IMR-90 (cell line): ENCODE data around the gene RAB31. TPM values are rescaled to one million over a fixed set of nuclear protein-coding genes. Genes with fewer than 3 reads are reported as not detected.

ENCODE experiments used
- ATAC-seq: fragments of 200-7000 bp; cut with Tn5 transposase; 2 replicates; pipeline ENCODE4 v1.9.1; 2020; ENCODE audit warnings: low read depth, mild to moderate bottlenecking, moderate library complexity
- BruUV-seq: library from RNA; stranded (reverse); fragments of 400-500 nt; replicated peaks from 2 replicates; lab custom pipeline; 2021; lab: Mats Ljungman, UMichigan
- CTCF ChIA-PET: fragments of 300-600 bp; formaldehyde crosslinking; extraction: SDS; loops from one replicate; lab custom pipeline; 2021; ENCODE audit warnings: antibody characterized with exemption; lab: Yijun Ruan, JAX
- POLR2A ChIA-PET: fragments of 300-600 bp; sonication (Branson Sonifier 250); formaldehyde crosslinking; loops from one replicate; lab custom pipeline; 2022; ENCODE audit warnings: antibody characterized with exemption; ENCODE audit not compliant: unreplicated experiment; lab: Charles Lee
- DNase-seq: peaks from one replicate; pipeline ENCODE4 v3.0.0; 2013
- H2AFZ ChIP-seq: replicated peaks from 2 replicates; pipeline ENCODE3; 2013; ENCODE audit warnings: low read length, mild to moderate bottlenecking; ENCODE audit not compliant: poor library complexity
- H2AK5ac ChIP-seq: 2 replicates; pipeline ENCODE4 v1.6.1; 2013; ENCODE audit warnings: low read depth, low read length, inconsistent platforms
- H2AK9ac ChIP-seq: replicated peaks from 2 replicates; pipeline ENCODE3; 2013; ENCODE audit warnings: mild to moderate bottlenecking, low read depth, low read length, moderate library complexity; ENCODE audit not compliant: poor library complexity
- H2BK120ac ChIP-seq: 2 replicates; pipeline ENCODE4 v1.6.1; 2013; ENCODE audit warnings: low read depth, low read length, inconsistent platforms
- H2BK15ac ChIP-seq: 3 replicates; pipeline ENCODE4 v1.6.1; 2013; ENCODE audit warnings: low read depth, low read length, inconsistent platforms
- H2BK20ac ChIP-seq: 2 replicates; pipeline ENCODE4 v1.6.1; 2013; ENCODE audit warnings: low read depth, mild to moderate bottlenecking, inconsistent platforms, low read length, moderate library complexity
- H2BK5ac ChIP-seq: 2 replicates; pipeline ENCODE4 v1.6.1; 2013; ENCODE audit warnings: mild to moderate bottlenecking, low read depth, low read length, inconsistent platforms; ENCODE audit not compliant: poor library complexity, severe bottlenecking
- H3K14ac ChIP-seq: replicated peaks from 2 replicates; pipeline ENCODE4 v1.6.1; 2013; ENCODE audit warnings: low read depth, low read length, inconsistent platforms
- H3K18ac ChIP-seq: 2 replicates; pipeline ENCODE4 v1.6.1; 2013; ENCODE audit warnings: low read depth, low read length, control low read depth
- H3K23ac ChIP-seq: 2 replicates; pipeline ENCODE4 v1.6.1; 2013; ENCODE audit warnings: low read depth, low read length, inconsistent platforms
- H3K27ac ChIP-seq: 2 replicates; pipeline ENCODE4 v1.5.1; 2013; ENCODE audit warnings: mild to moderate bottlenecking, control low read depth, low read length; ENCODE audit not compliant: insufficient read depth
- H3K27me3 ChIP-seq: 2 replicates; pipeline ENCODE4 v1.6.1; 2013; ENCODE audit warnings: low read length; ENCODE audit not compliant: control insufficient read depth, insufficient read depth
- H3K36me3 ChIP-seq: 2 replicates; pipeline ENCODE4 v1.6.1; 2013; ENCODE audit warnings: low read length, mixed read lengths; ENCODE audit not compliant: control insufficient read depth, insufficient read depth
- H3K4ac ChIP-seq: 2 replicates; pipeline ENCODE4 v1.6.1; 2013; ENCODE audit warnings: low read depth, low read length, inconsistent platforms
- H3K4me1 ChIP-seq: 2 replicates; pipeline ENCODE4 v1.6.1; 2013; ENCODE audit warnings: low read length, mixed read lengths; ENCODE audit not compliant: control insufficient read depth, insufficient read depth
- H3K4me2 ChIP-seq: 2 replicates; pipeline ENCODE4 v1.6.1; 2013; ENCODE audit warnings: low read depth, mild to moderate bottlenecking, control low read depth, low read length, moderate library complexity
- H3K4me3 ChIP-seq: 2 replicates; pipeline ENCODE4 v1.5.1; 2013; ENCODE audit warnings: low read depth, mild to moderate bottlenecking, control low read depth, low read length, moderate library complexity; ENCODE audit not compliant: insufficient read depth
- H3K56ac ChIP-seq: 2 replicates; pipeline ENCODE4 v1.6.1; 2013; ENCODE audit warnings: low read length, inconsistent platforms; ENCODE audit not compliant: insufficient read depth; ENCODE audit errors: extremely low read depth
- H3K79me1 ChIP-seq, 2 experiments: 2 replicates each; pipeline ENCODE4 v1.6.1; 2013; ENCODE audit warnings: low read length in 2 of 2, inconsistent platforms in 1 of 2, low read depth in 1 of 2
- H3K9ac ChIP-seq: 2 replicates; pipeline ENCODE4 v1.6.1; 2013; ENCODE audit warnings: low read depth, low read length, control low read depth
- H3K9me1 ChIP-seq: 2 replicates; pipeline ENCODE4 v1.6.1; 2013; ENCODE audit warnings: low read length, inconsistent platforms; ENCODE audit not compliant: insufficient read depth
- H3K9me3 ChIP-seq: 2 replicates; pipeline ENCODE4 v1.6.1; 2013; ENCODE audit warnings: low read length; ENCODE audit not compliant: control insufficient read depth, insufficient read depth
- H4K20me1 ChIP-seq: 2 replicates; pipeline ENCODE4 v1.6.1; 2013; ENCODE audit warnings: low read length, inconsistent platforms; ENCODE audit not compliant: insufficient read depth
- H4K5ac ChIP-seq: 2 replicates; pipeline ENCODE4 v1.6.1; 2013; ENCODE audit warnings: mild to moderate bottlenecking, low read depth, low read length, control low read depth
- H4K8ac ChIP-seq, 2 experiments: 2 replicates each; pipeline ENCODE4 v1.6.1; 2013; ENCODE audit warnings: low read depth in 2 of 2, low read length in 2 of 2, control low read depth in 1 of 2, inconsistent platforms in 1 of 2
- H4K91ac ChIP-seq: 2 replicates; pipeline ENCODE4 v1.6.1; 2013; ENCODE audit warnings: low read depth, low read length, inconsistent platforms; ENCODE audit not compliant: insufficient read depth
- BHLHE40 ChIP-seq: fragments of 150-350 bp; IDR thresholded peaks from 2 replicates; pipeline ENCODE4 v1.6.1; 2016; ENCODE audit warnings: mild to moderate bottlenecking, low read depth, low read length
- CEBPB ChIP-seq: IDR thresholded peaks from 2 replicates; pipeline ENCODE4 v1.6.1; 2012; ENCODE audit warnings: low read depth, low read length, improper control_type of control experiment
- MXI1 ChIP-seq: IDR thresholded peaks from 2 replicates; pipeline ENCODE4 v1.6.1; 2012; ENCODE audit warnings: low read depth, mild to moderate bottlenecking, low read length, moderate library complexity, borderline replicate concordance
- NFE2L2 ChIP-seq: fragments of 150-350 bp; IDR thresholded peaks from 2 replicates; pipeline ENCODE4 v1.6.1; 2016; ENCODE audit warnings: low read depth, mild to moderate bottlenecking, low read length
- POLR2A ChIP-seq: IDR thresholded peaks from 2 replicates; pipeline ENCODE4 v1.6.1; 2012; ENCODE audit warnings: mild to moderate bottlenecking, low read depth, low read length
- RAD21 ChIP-seq: IDR thresholded peaks from 2 replicates; pipeline ENCODE4 v1.6.1; 2012; ENCODE audit warnings: low read length, improper control_type of control experiment
- RFX5 ChIP-seq: IDR thresholded peaks from 2 replicates; pipeline ENCODE4 v1.8.0; 2012; ENCODE audit warnings: low read depth, mild to moderate bottlenecking, low read length, moderate library complexity
- SMC3 ChIP-seq: fragments of 150-350 bp; IDR thresholded peaks from 2 replicates; pipeline ENCODE4 v1.6.1; 2016; ENCODE audit warnings: low read depth, mild to moderate bottlenecking, antibody characterized with exemption, low read length, moderate library complexity
- WGBS, 2 experiments: methylation state at CpG; one replicate each; pipeline versions ENCODE4 v1.1.5 to v1.1.7; 2013; ENCODE audit warnings: missing lambda C conversion rate in 2 of 2; ENCODE audit not compliant: insufficient read length in 1 of 2; ENCODE audit errors: extremely low coverage in 2 of 2; 5-methylcytosine and 5-hydroxymethylcytosine counted together
- dilution Hi-C: fragments of 300-500 bp; cut with HindIII; formaldehyde crosslinking; loops from one replicate; pipeline ENCODE4 v1.14.3; 2018; ENCODE audit warnings: low sequenced_read_pairs; ENCODE audit not compliant: unreplicated experiment
- in situ Hi-C: fragments of 300-500 bp; cut with MboI; formaldehyde crosslinking; loops from 3 replicates; pipeline ENCODE4 v1.14.3; 2019; ENCODE audit warnings: low sequenced_read_pairs, inconsistent platforms, mixed read lengths
- intact Hi-C: fragments of 100-400 bp; cut with micrococcal nuclease; formaldehyde crosslinking; loops from 2 replicates; pipeline ENCODE4 v1.10.0; 2022
- polyA plus RNA-seq, 3 experiments: library from polyadenylated mRNA; depleted of rRNA; stranded (reverse); fragments of >200 nt; gene quantifications; 2 replicates each; pipeline ENCODE4 v1.2.3, GENCODE V29; 2012; ENCODE audit warnings: low replicate concordance in 1 of 3
- total RNA-seq: library from RNA; depleted of rRNA; stranded (reverse); fragments of >200 nt; gene quantifications from 2 replicates; pipeline ENCODE4 v1.2.3, GENCODE V29; 2012
- TF ChIP-seq, protein P1 (sequence below): fragments of 150-350 bp; IDR thresholded peaks from 2 replicates; pipeline ENCODE4 v1.6.1; 2017; ENCODE audit warnings: mild to moderate bottlenecking, antibody characterized with exemption, low read length, low read depth

Gene RAB31
- total and polyA plus RNA-seq, 2 of the 4 experiments (the other 2 are of a cell fraction) = 13.8 to 26.9 TPM

DNA sequence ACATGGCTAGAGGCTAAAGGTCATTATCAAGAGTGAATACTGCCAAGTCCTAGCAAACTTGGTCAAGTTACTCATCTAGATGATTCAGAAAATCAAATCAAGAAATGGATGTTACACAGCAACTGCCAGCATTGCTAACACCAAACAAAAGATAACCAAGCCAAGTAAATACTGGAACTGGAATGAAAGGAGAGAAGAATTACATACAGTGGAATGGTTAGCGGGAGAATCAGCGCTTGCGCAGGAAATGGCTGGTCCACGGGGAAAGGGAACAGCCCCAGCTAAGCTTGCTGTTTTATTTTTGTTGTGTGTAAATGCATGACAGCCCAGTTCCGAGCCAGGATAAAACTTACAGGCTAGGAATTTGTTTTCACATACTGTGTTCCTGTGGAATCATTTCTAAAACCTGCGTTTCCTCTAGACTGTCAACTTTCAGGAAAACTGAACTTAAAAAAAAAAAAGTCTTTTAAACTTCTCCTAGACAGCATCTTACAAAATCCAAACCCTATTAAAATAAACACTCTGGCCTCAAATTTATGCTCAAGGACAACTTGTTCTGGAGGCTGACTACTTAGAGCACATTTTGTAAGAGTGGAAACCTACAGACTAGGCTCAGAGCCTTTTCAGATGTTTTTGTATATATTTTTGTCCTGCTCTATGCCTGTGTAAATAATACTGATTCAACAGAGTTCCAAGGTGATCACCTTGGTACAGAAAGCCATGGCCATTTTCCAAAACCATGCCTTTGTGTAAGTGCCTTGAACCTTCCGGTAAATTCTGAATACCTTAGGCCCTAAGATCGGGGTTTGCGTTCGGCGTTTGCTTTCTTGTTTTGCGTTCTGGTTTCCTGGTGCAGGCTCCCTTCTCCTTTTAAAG, 146.9 kb downstream of the RAB31 start:
- ChIA-PET CTCF (no interaction called here), POLR2A (no interaction called here)
- no peak overlapping the region for H2BK15ac ChIP-seq
- H2BK20ac ChIP-seq = no peak overlapping the region
- no peak overlapping the region for H3K4me3 ChIP-seq
- peaks cover 3% of the 10 kb centered on the region; the same call in 1 of the 2 replicates for H3K9me1 ChIP-seq
- 100% methylated on average over 4 of the region's 12 CpGs; no CpG with 5 or more reads in 1 of the 2 experiments for WGBS, 2 experiments
- ATAC-seq (peak; percentile 79), DNase-seq (peak; percentile 63)
- no peak overlapping the region for H3K9ac ChIP-seq
- H4K8ac ChIP-seq = no peak overlapping the region
- dilution Hi-C loops (no loop called here), in situ Hi-C loops (no loop called here), intact Hi-C loops (no loop called here)
- H3K4me1 ChIP-seq = peaks cover 7% of the 10 kb centered on the region
- no TSS peak for BruUV-seq
- no peak overlapping the region for H3K14ac ChIP-seq
- TF ChIP-seq SMC3 = no peak
- TF ChIP-seq BHLHE40 = no peak
- no peak for TF ChIP-seq RFX5
- TF ChIP-seq NFE2L2 = no peak
- TF ChIP-seq CEBPB = no peak
- TF ChIP-seq RAD21 = no peak
- no peak for TF ChIP-seq POLR2A
- TF ChIP-seq MXI1 = no peak
- TF ChIP-seq, protein P1, sequence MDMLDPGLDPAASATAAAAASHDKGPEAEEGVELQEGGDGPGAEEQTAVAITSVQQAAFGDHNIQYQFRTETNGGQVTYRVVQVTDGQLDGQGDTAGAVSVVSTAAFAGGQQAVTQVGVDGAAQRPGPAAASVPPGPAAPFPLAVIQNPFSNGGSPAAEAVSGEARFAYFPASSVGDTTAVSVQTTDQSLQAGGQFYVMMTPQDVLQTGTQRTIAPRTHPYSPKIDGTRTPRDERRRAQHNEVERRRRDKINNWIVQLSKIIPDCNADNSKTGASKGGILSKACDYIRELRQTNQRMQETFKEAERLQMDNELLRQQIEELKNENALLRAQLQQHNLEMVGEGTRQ = no peak
- no peaks in the 10 kb centered on the region for H3K27me3 ChIP-seq
- H3K4ac ChIP-seq = 0 out of 2 replicates have a peak overlapping the region, but pooled peaks have one; percentile 30
- H3K36me3 ChIP-seq = no peaks in the 10 kb centered on the region
- no peak overlapping the region for H4K91ac ChIP-seq
- 0 out of 2 replicates have a peak overlapping the region, but pooled peaks have one; percentile 30 for H3K4me2 ChIP-seq
- H2AK9ac ChIP-seq = no peak overlapping the region
- 0 out of 2 replicates have a peak, but pooled peaks cover 2% of the 10 kb centered on the region for H3K9me3 ChIP-seq
- H4K5ac ChIP-seq = no peak overlapping the region
- no peak overlapping the region for H2BK120ac ChIP-seq
- no peak overlapping the region for H3K23ac ChIP-seq
- no peak overlapping the region for H2AFZ ChIP-seq
- H2BK5ac ChIP-seq = peak overlapping the region; percentile 14
- no peak overlapping the region for H3K56ac ChIP-seq
- H3K27ac ChIP-seq = peak overlapping the region; percentile 36; the same call in 1 of the 2 replicates
- H3K79me1 ChIP-seq = peaks cover 6 to 9% of the 10 kb centered on the region in 2 experiments; a peak in 3 of 4 replicates
- no peak overlapping the region for H2AK5ac ChIP-seq
- H4K20me1 ChIP-seq = no peaks in the 10 kb centered on the region; the same call in 1 of the 2 replicates
- H3K18ac ChIP-seq = peak overlapping the region; percentile 1; the same call in 1 of the 2 replicates
